Measurements from ENCODE around the gene SEC22A. TPM values are rescaled to one million over a fixed set of nuclear protein-coding genes. Genes with fewer than 3 reads are reported as not detected.

SEC22A gene
- total RNA-seq, 4 donors from 2014 or later: 17.7 to 49.4 (median 24.2) TPM

- 67 to 68% methylated on average over 6 of the region's 6 CpGs for WGBS, 2 donors
- H3K27ac ChIP-seq: no peak overlapping the region
- peaks cover 0 to 4% (median 0%) of the 10 kb centered on the region in 3 donors for H3K36me3 ChIP-seq
- TF ChIP-seq EP300 (IDR thresholded peaks at IDR 0.05) (no peak), POLR2A (IDR thresholded peaks at IDR 0.05) (no peak), CTCF (IDR thresholded peaks at IDR 0.05) (no peak)
- H3K4me3 ChIP-seq: no peak overlapping the region
- H3K27me3 ChIP-seq: no peaks in the 10 kb centered on the region
- no peak for DNase-seq (ENCODE audit: low spot score in 2 of 2)
- H3K4me1 ChIP-seq: no peaks in the 10 kb centered on the region
- peaks cover 0 to under 1% (median 0%) of the 10 kb centered on the region in 4 donors for H3K9me3 ChIP-seq
Measured at GRCh38 chr3:123310741-123311140, 109.0 kb downstream of the SEC22A start.

GRCh38 chr3:123311201-123311600, 109.5 kb downstream of the SEC22A start:
- H3K9me3 ChIP-seq: no peaks in the 10 kb centered on the region
- H3K27ac ChIP-seq: no peak overlapping the region
- DNase-seq (ENCODE audit: low spot score in 2 of 2): no peak
- no peak for TF ChIP-seq CTCF (IDR thresholded peaks at IDR 0.05)
- TF ChIP-seq POLR2A (IDR thresholded peaks at IDR 0.05): no peak
- TF ChIP-seq EP300 (IDR thresholded peaks at IDR 0.05): no peak
- H3K36me3 ChIP-seq: peaks cover 0 to 4% (median 0%) of the 10 kb centered on the region in 3 donors
- no peak overlapping the region for H3K4me3 ChIP-seq
- WGBS, 2 donors: 65 to 68% methylated on average over 9 of the region's 9 CpGs
- no peaks in the 10 kb centered on the region for H3K4me1 ChIP-seq
- no peaks in the 10 kb centered on the region for H3K27me3 ChIP-seq

- no peak for DNase-seq (ENCODE audit: low spot score in 2 of 2)
- Histone ChIP-seq H3K27ac (no peak overlapping the region), H3K36me3 (peaks cover 0 to 4% (median 0%) of the 10 kb centered on the region in 3 donors), H3K4me1 (no peaks in the 10 kb centered on the region), H3K9me3 (no peaks in the 10 kb centered on the region), H3K4me3 (no peak overlapping the region), H3K27me3 (no peaks in the 10 kb centered on the region)
- TF ChIP-seq EP300 (IDR thresholded peaks at IDR 0.05) (no peak), POLR2A (IDR thresholded peaks at IDR 0.05) (no peak), CTCF (IDR thresholded peaks at IDR 0.05) (no peak)
- 65 to 72% methylated on average over 11 to 16 of the region's 16 CpGs for WGBS, 2 donors
Measured at GRCh38 chr3:123312331-123313265, 110.9 kb downstream of the SEC22A start.

GRCh38 chr3:123313889-123314288, 112.1 kb downstream of the SEC22A start:
- no peaks in the 10 kb centered on the region for H3K9me3 ChIP-seq
- H3K4me3 ChIP-seq: no peak overlapping the region
- no peak for TF ChIP-seq EP300 (IDR thresholded peaks at IDR 0.05)
- no peaks in the 10 kb centered on the region for H3K4me1 ChIP-seq
- H3K27ac ChIP-seq: no peak overlapping the region
- no peaks in the 10 kb centered on the region for H3K27me3 ChIP-seq
- no peak for DNase-seq (ENCODE audit: low spot score in 2 of 2)
- WGBS, 2 donors: 68 to 81% methylated on average over 5 of the region's 5 CpGs
- H3K36me3 ChIP-seq: peaks cover 0 to 14% (median 0%) of the 10 kb centered on the region in 3 donors

- Histone ChIP-seq H3K4me3 (no peak overlapping the region), H3K4me1 (no peaks in the 10 kb centered on the region), H3K9me3 (no peaks in the 10 kb centered on the region), H3K27ac (no peak overlapping the region), H3K36me3 (peaks cover 0 to 17% (median 0%) of the 10 kb centered on the region in 3 donors), H3K27me3 (no peaks in the 10 kb centered on the region)
- 39 to 45% methylated on average over 13 to 14 of the region's 14 CpGs for WGBS, 2 donors
- no peak for DNase-seq (ENCODE audit: low spot score in 2 of 2)
- TF ChIP-seq EP300 (IDR thresholded peaks at IDR 0.05) (no peak), CTCF (IDR thresholded peaks at IDR 0.05) (no peak), POLR2A (IDR thresholded peaks at IDR 0.05) (no peak)
Measured at GRCh38 chr3:123314359-123315270, 112.9 kb downstream of the SEC22A start.
